Loucy (cell line): ENCODE data around the gene SCYGR6.

Experiments
- CTCF ChIP-seq: fragments of 200-600 bp; sonication (generic); conservative IDR thresholded peaks from 2 replicates; pipeline ENCODE4 v1.5.1; 2014; ENCODE audit warnings: mild to moderate bottlenecking, antibody characterized with exemption, low read length
- EZH2phosphoT487 ChIP-seq: fragments of 200-600 bp; IDR thresholded peaks from 2 replicates; pipeline ENCODE4 v1.6.1; 2018; ENCODE audit warnings: antibody characterized with exemption, mild to moderate bottlenecking, moderate library complexity, borderline replicate concordance

- TF ChIP-seq CTCF: no peak
- no peak for TF ChIP-seq EZH2phosphoT487
Measured at GRCh38 chr2:227772932-227773331, 48.4 kb upstream of the SCYGR6 start.
